RWPE1 (cell line): ENCODE results near the gene ADAMTS20.

Experiments used
- CTCF ChIA-PET: fragments of 350-600 bp; sonication (Branson Sonifier 250); formaldehyde crosslinking; extraction: SDS; loops from one replicate; lab custom pipeline; 2021; lab: Yijun Ruan, JAX
- POLR2A ChIA-PET: fragments of 400-600 bp; formaldehyde crosslinking; extraction: SDS; loops from one replicate; lab custom pipeline; 2020; ENCODE audit warnings: antibody characterized with exemption; ENCODE audit not compliant: low non-redundant PET; lab: Yijun Ruan, JAX
- DNase-seq: peaks from one replicate; pipeline ENCODE4 v3.0.0; 2012; ENCODE audit warnings: low spot score
- H3K27ac ChIP-seq: fragments of 450-650 bp; 2 replicates; pipeline ENCODE4 v1.5.1; 2017
- TF ChIP-seq, protein P1 (sequence below): fragments of 450-650 bp; conservative IDR thresholded peaks from 2 replicates; pipeline ENCODE4 v1.5.1; 2017; ENCODE audit warnings: low read depth, mild to moderate bottlenecking

Gene ADAMTS20, protein sequence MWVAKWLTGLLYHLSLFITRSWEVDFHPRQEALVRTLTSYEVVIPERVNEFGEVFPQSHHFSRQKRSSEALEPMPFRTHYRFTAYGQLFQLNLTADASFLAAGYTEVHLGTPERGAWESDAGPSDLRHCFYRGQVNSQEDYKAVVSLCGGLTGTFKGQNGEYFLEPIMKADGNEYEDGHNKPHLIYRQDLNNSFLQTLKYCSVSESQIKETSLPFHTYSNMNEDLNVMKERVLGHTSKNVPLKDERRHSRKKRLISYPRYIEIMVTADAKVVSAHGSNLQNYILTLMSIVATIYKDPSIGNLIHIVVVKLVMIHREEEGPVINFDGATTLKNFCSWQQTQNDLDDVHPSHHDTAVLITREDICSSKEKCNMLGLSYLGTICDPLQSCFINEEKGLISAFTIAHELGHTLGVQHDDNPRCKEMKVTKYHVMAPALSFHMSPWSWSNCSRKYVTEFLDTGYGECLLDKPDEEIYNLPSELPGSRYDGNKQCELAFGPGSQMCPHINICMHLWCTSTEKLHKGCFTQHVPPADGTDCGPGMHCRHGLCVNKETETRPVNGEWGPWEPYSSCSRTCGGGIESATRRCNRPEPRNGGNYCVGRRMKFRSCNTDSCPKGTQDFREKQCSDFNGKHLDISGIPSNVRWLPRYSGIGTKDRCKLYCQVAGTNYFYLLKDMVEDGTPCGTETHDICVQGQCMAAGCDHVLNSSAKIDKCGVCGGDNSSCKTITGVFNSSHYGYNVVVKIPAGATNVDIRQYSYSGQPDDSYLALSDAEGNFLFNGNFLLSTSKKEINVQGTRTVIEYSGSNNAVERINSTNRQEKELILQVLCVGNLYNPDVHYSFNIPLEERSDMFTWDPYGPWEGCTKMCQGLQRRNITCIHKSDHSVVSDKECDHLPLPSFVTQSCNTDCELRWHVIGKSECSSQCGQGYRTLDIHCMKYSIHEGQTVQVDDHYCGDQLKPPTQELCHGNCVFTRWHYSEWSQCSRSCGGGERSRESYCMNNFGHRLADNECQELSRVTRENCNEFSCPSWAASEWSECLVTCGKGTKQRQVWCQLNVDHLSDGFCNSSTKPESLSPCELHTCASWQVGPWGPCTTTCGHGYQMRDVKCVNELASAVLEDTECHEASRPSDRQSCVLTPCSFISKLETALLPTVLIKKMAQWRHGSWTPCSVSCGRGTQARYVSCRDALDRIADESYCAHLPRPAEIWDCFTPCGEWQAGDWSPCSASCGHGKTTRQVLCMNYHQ (N-terminal part only)

DNA sequence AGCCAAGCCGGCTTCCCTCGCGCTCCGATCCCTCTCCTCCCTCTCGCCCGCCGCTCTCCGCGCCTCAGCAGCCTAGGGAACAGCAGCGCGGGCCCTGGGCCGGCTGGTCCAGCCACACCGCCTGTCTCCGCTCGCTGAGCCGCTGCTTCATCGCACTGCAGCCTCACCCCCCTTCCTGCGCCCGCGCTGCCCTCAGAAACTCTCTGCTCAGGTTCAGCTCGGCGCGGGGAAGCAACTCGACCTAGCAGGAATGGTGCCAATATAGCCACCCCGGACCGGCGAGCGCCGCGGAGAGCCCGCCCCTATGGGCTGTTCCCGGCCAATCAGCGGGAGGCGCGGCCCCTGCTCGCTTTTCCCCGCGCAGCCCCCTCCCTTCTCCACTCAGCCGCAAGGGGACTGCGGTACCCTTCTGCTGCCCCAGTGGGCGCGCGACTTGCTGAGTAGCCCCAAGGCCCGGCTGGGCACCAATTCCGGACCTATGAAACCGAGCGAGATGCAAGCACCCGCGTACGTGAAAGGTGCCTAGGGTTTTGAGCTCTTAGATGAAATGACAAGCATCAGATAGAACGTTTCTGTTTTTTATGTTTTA is at the start of gene ADAMTS20:
TSS of gene ADAMTS20 (minus strand) at position 233 of the 589 bp plus-strand sequence. CDS start 282 bp downstream, outside the sequence.
- H3K27ac ChIP-seq, result no peak within 1 kb of the TSS
- ChIA-PET CTCF (no interaction called here), POLR2A (no interaction called here)
- no peak for DNase-seq
- TF ChIP-seq, protein P1, sequence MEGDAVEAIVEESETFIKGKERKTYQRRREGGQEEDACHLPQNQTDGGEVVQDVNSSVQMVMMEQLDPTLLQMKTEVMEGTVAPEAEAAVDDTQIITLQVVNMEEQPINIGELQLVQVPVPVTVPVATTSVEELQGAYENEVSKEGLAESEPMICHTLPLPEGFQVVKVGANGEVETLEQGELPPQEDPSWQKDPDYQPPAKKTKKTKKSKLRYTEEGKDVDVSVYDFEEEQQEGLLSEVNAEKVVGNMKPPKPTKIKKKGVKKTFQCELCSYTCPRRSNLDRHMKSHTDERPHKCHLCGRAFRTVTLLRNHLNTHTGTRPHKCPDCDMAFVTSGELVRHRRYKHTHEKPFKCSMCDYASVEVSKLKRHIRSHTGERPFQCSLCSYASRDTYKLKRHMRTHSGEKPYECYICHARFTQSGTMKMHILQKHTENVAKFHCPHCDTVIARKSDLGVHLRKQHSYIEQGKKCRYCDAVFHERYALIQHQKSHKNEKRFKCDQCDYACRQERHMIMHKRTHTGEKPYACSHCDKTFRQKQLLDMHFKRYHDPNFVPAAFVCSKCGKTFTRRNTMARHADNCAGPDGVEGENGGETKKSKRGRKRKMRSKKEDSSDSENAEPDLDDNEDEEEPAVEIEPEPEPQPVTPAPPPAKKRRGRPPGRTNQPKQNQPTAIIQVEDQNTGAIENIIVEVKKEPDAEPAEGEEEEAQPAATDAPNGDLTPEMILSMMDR, result no peak

DNA sequence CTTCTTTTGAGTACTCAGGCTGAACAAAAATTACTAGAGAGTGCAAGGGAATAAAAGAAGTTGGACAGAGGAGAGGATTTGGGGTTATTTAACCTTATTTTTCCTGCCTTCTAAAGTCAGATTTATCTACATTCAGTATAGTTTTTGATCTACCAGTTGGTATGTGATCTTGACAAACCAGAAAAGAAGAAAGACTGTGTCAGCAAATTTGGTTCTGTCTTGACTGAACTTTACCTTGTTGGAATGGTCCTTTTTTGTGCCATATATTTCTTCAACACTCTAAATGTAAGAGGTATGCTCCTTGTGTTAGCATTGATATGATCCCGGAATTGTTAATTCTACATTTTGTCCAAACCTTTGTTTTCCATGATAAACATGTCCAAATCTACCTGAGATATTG is 47.7 kb upstream of the ADAMTS20 start:
- ChIA-PET POLR2A (no interaction called here), CTCF (no interaction called here)
- TF ChIP-seq, protein P1, result no peak
- DNase-seq, result no peak
- no peak overlapping the region for H3K27ac ChIP-seq

DNA sequence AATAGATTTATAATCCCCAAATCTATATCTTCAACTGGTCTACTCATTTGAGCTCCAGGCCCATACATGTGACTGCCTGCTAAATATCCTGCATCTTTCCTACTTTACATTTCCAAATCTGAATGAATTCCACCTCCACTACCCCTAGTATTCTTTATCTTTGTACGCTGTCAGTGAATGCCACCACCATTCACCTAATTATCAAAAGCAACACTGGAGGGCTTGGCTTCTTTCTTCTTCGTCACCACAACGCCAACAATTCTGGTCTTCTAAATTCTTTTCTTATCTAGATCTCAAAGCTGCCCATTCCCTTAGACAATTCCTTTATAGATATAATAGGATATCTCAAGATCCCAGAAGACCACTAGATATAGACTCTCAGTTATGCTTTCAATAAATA is 47.1 kb upstream of the ADAMTS20 start:
- POLR2A ChIA-PET, result no interaction called here
- CTCF ChIA-PET, result no interaction called here
- H3K27ac ChIP-seq, result no peak overlapping the region
- TF ChIP-seq, protein P1, result no peak
- DNase-seq, result no peak

DNA sequence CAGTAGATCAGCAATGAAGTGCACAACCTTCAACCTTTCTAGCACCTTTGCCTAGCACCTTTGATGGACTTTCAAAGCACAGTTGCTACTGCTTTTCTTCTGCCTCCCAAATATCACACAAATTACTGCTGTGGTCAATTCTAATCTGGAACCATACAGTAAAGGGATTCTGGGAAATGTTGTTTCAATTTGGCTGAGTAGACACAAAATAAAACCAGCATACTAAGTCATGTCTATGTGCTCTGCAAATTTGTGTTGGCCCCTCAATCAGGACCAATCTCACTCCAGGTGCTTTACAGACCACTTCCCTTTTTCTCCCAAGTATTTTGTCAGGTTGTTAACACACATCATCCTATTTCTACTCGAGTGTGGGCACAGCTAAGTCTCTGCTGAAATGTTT is 38.3 kb upstream of the ADAMTS20 start:
- CTCF ChIA-PET, result no interaction called here
- no peak overlapping the region for H3K27ac ChIP-seq
- POLR2A ChIA-PET, result no interaction called here
- TF ChIP-seq, protein P1, result no peak
- DNase-seq, result no peak

DNA sequence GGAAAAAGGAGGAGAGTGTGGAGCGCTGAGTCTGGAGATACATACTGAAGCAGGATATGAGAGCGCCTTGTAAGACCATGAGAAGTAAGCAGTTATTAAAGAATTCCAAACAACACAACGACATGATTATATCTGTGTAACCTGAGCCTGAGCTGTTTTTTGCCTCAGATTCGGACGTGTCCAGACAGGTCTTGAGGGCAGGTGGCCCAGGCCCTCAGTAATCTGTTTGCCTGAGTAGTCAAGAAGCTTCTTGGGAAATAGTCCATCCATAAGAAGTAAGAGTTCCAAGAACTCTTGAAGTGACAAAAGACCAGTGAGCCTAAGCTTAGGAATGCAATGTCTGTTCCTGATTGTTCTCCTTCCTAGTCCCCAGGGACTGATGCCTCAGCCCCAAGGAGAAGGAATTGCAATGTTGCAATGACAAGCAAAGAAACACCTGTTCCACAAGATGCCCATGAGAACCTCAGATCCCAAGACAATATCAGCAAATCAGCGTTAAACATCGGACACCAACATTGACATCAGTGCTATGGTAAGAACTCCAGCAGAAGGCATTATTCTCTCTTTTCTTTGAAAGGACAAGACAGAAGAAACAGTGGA is 34.7 kb upstream of the ADAMTS20 start:
- H3K27ac ChIP-seq, result no peak overlapping the region
- TF ChIP-seq, protein P1, result no peak
- ChIA-PET CTCF (interaction anchor here (0.7 kb wide), 1 partner anchor 551 kb away, joined by 3 read pairs; no protein-coding TSS in a partner anchor), POLR2A (no interaction called here)
- DNase-seq, result peak; percentile 23
